HepG2 (cell line): ENCODE data around the gene TAS1R1. TPM values are rescaled to one million over a fixed set of nuclear protein-coding genes. Genes with fewer than 3 reads are reported as not detected.

Experiments used
- ATAC-seq: fragments of 200-7000 bp; cut with Tn5 transposase; 3 replicates; pipeline ENCODE4 v1.9.1; 2020; ENCODE audit warnings: mild to moderate bottlenecking, moderate library complexity
- BruUV-seq: library from RNA; stranded (reverse); fragments of 400-500 nt; replicated peaks from 2 replicates; lab custom pipeline; 2021; lab: Mats Ljungman, UMichigan
- CTCF ChIA-PET: fragments of 300-600 bp; formaldehyde crosslinking; extraction: SDS; loops from one replicate; lab custom pipeline; 2021; ENCODE audit warnings: low total read pairs, inconsistent platforms, low intra/inter-chr PET ratio; lab: Yijun Ruan, JAX
- POLR2A ChIA-PET: fragments of 350-600 bp; sonication (Branson Sonifier 250); formaldehyde crosslinking; loops from one replicate; lab custom pipeline; 2020; ENCODE audit warnings: antibody characterized with exemption, inconsistent platforms; lab: Yijun Ruan, JAX
- DNase-seq: peaks from one replicate; pipeline ENCODE4 v3.0.0-alpha.2; 2015; ENCODE audit warnings: low spot score
- FAIRE-seq: peaks from 3 replicates; lab custom pipeline; 2011; peaks lifted over from hg19 to GRCh38; lab: Jason Lieb, UNC
- H2AFZ ChIP-seq: one replicate; pipeline ENCODE4 v1.6.1; 2011; ENCODE audit warnings: low read length, inconsistent platforms
- H3K27ac ChIP-seq: fragments of 300-600 bp; 3 replicates; pipeline ENCODE4 v1.8.0; 2011; ENCODE audit warnings: mixed run types, mild to moderate bottlenecking, mixed read lengths, low read length, inconsistent platforms; ENCODE audit not compliant: insufficient read depth; ENCODE audit errors: extremely low read length
- H3K27me3 ChIP-seq, 2 experiments: fragments of 200-600 bp in 1 of 2; 2 replicates in 1 of 2; 3 replicates in 1 of 2; pipeline versions ENCODE4 v1.6.0 to v1.8.0; 2011; ENCODE audit warnings: low read length in 2 of 2, mild to moderate bottlenecking in 2 of 2, moderate library complexity in 2 of 2, inconsistent platforms in 1 of 2; ENCODE audit not compliant: insufficient read depth in 2 of 2, control insufficient read depth in 1 of 2
- H3K36me3 ChIP-seq, 2 experiments: fragments of 200-600 bp in 1 of 2; replicated peaks in 1 of 2; 2 replicates in 1 of 2; 3 replicates in 1 of 2; pipeline versions ENCODE4 v1.5.1 to v1.8.0; 2011; ENCODE audit warnings: low read length in 2 of 2, inconsistent platforms in 1 of 2; ENCODE audit not compliant: insufficient read depth in 2 of 2, control insufficient read depth in 1 of 2
- H3K4me1 ChIP-seq: 2 replicates; pipeline ENCODE4 v1.5.1; 2012; ENCODE audit warnings: low read length, inconsistent platforms; ENCODE audit not compliant: insufficient read depth
- H3K4me2 ChIP-seq: 2 replicates; pipeline ENCODE4 v1.6.0; 2011; ENCODE audit warnings: low read depth, low read length, inconsistent platforms
- H3K4me3 ChIP-seq, 3 experiments: fragments of 200-600 bp in 1 of 3; sonication (generic), shearing (Covaris generic) in 1 of 3; replicated peaks in 1 of 3; 2 replicates each; pipeline ENCODE4 v1.5.1; 2011 to 2016; ENCODE audit warnings: low read length in 3 of 3, inconsistent platforms in 2 of 3, low read depth in 2 of 3, mild to moderate bottlenecking in 2 of 3, control low read depth in 1 of 3, mixed read lengths in 1 of 3; ENCODE audit not compliant: insufficient read depth in 1 of 3
- H3K79me2 ChIP-seq: one replicate; pipeline ENCODE4 v1.6.1; 2011; ENCODE audit warnings: low read length, inconsistent platforms; ENCODE audit not compliant: insufficient read depth
- H3K9ac ChIP-seq: 2 replicates; pipeline ENCODE4 v1.6.0; 2011; ENCODE audit warnings: mild to moderate bottlenecking, low read depth, low read length, inconsistent platforms; ENCODE audit not compliant: insufficient read depth
- H3K9me3 ChIP-seq: 2 replicates; pipeline ENCODE4 v1.5.1; 2012; ENCODE audit warnings: mild to moderate bottlenecking, low read length
- H4K20me1 ChIP-seq: 2 replicates; pipeline ENCODE4 v1.6.0; 2011; ENCODE audit warnings: inconsistent platforms, mild to moderate bottlenecking, low read length, moderate library complexity; ENCODE audit not compliant: insufficient read depth
- TCF7L2 ChIP-seq: IDR thresholded peaks from 2 replicates; pipeline ENCODE4 v1.6.1; 2011; ENCODE audit warnings: mild to moderate bottlenecking, low read depth, low read length, moderate library complexity
- WGBS: methylation state at CpG from one replicate; pipeline ENCODE4 v1.1.6; 2017; ENCODE audit warnings: low lambda C conversion rate; 5-methylcytosine and 5-hydroxymethylcytosine counted together
- in situ Hi-C: cut with HindIII; loops from 2 replicates; pipeline ENCODE4 v1.10.0; 2017; ENCODE audit warnings: low pct_unique_long_range_greater_than_20kb; ENCODE audit not compliant: extremely low pct_ligation_motif_present
- intact Hi-C: fragments of 100-400 bp; cut with micrococcal nuclease; formaldehyde crosslinking; loops from one replicate; pipeline ENCODE4 v1.10.0; 2022; ENCODE audit not compliant: unreplicated experiment
- polyA plus RNA-seq, 8 experiments: library from polyadenylated mRNA; depleted of rRNA in 3 of 8; stranded (reverse) in 7 of 8; unstranded in 1 of 8; fragments of >200 nt; fragmentation: Illumina TruSeq in 4 of 8; extraction: Trizol in 4 of 8; gene quantifications; 2 replicates each; pipeline versions ENCODE4 v1.2.1 to v1.2.3, GENCODE V29; 2011 to 2016; ENCODE audit warnings: low read depth in 4 of 8, missing spikeins in 1 of 8, mixed read lengths in 1 of 8; ENCODE audit not compliant: insufficient read depth in 1 of 8
- total RNA-seq, 5 experiments: library from RNA; depleted of rRNA; stranded (reverse); fragments of >200 nt; fragmentation: Illumina TruSeq; extraction: Trizol; gene quantifications; 2 replicates each; pipeline ENCODE4 v1.2.3, GENCODE V29; 2016; ENCODE audit warnings: low read depth in 1 of 5
- TF ChIP-seq, protein P1 (sequence below): IDR thresholded peaks from 2 replicates; pipeline ENCODE4 v1.6.1; 2018; ENCODE audit warnings: missing genetic modification reagents
- TF ChIP-seq, protein P2 (sequence below): IDR thresholded peaks from 2 replicates; pipeline ENCODE4 v1.6.1; 2012; ENCODE audit warnings: low read length, improper control_type of control experiment
- TF ChIP-seq, protein P3 (sequence below): IDR thresholded peaks from 2 replicates; pipeline ENCODE4 v1.6.1; 2016; ENCODE audit warnings: mild to moderate bottlenecking

Gene TAS1R1
- total and polyA plus RNA-seq, 2 of the 13 experiments (the other 11 are each of a cell fraction or from before 2014, with no cell fraction given) = 1.4 to 1.6 TPM

DNA sequence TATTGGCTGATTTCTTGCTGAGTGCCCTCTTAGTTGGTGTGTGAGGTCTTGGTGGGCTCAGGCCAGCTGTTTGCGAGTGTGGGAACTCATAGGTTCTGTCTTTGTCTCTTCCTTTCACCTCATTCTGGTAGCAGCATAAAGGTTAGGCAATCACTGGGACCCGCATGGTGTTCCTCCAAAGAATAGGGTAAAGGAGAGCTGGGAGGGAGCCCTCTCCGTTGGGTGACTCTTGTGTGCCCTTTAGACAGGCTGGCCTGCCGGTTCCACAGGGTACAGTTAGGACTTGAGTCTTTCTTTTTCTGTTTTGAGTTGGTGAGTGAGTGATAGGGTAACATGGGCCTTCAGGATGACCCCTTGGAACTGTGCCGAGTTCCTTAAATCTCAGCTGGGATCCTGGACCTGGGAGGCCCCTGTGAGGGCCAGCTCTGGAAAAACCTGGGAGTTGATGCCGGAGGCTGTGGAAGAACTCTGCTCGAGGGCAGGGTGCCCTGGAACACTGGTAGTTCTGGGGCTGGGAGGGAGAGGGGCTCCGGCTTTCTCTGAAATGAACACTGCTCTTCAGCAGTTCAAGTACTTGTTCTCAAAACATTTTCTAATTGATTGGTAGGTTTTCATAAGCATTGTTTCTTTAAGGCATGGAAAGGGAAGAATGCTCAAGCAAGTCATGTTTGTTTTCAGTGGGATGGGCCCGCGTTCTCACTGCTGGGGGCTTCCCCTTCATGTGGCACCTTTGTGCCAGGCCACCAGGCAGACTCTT, 67.5 kb downstream of the TAS1R1 start:
- ChIA-PET POLR2A (interaction anchor here (1.6 to 3.1 kb wide), 2 partner anchors 18 to 162 kb away, joined by 3 to 19 read pairs; partner anchors contain the start of gene KLHL21), CTCF (no interaction called here)
- no peak for FAIRE-seq
- Histone ChIP-seq H3K9ac (no peak overlapping the region), H3K27me3 (no peaks in the 10 kb centered on the region; a peak in 1 of 5 replicates), H3K4me3 (no peak overlapping the region), H3K79me2 (peaks cover 33% of the 10 kb centered on the region), H3K4me2 (no peak overlapping the region), H4K20me1 (no peaks in the 10 kb centered on the region; the same call in 1 of the 2 replicates), H3K27ac (no peak overlapping the region), H3K9me3 (no peaks in the 10 kb centered on the region), H2AFZ (no peak overlapping the region), H3K36me3 (peaks cover 20 to 65% of the 10 kb centered on the region in 2 experiments; a peak in 4 of 5 replicates)
- intact Hi-C loops = no loop called here
- WGBS = 95% methylated on average over 8 of the region's 10 CpGs
- in situ Hi-C loops = no loop called here
- TF ChIP-seq, protein P1, sequence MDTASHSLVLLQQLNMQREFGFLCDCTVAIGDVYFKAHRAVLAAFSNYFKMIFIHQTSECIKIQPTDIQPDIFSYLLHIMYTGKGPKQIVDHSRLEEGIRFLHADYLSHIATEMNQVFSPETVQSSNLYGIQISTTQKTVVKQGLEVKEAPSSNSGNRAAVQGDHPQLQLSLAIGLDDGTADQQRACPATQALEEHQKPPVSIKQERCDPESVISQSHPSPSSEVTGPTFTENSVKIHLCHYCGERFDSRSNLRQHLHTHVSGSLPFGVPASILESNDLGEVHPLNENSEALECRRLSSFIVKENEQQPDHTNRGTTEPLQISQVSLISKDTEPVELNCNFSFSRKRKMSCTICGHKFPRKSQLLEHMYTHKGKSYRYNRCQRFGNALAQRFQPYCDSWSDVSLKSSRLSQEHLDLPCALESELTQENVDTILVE (CRISPR knock-in tag) = no peak
- TF ChIP-seq, protein P2, sequence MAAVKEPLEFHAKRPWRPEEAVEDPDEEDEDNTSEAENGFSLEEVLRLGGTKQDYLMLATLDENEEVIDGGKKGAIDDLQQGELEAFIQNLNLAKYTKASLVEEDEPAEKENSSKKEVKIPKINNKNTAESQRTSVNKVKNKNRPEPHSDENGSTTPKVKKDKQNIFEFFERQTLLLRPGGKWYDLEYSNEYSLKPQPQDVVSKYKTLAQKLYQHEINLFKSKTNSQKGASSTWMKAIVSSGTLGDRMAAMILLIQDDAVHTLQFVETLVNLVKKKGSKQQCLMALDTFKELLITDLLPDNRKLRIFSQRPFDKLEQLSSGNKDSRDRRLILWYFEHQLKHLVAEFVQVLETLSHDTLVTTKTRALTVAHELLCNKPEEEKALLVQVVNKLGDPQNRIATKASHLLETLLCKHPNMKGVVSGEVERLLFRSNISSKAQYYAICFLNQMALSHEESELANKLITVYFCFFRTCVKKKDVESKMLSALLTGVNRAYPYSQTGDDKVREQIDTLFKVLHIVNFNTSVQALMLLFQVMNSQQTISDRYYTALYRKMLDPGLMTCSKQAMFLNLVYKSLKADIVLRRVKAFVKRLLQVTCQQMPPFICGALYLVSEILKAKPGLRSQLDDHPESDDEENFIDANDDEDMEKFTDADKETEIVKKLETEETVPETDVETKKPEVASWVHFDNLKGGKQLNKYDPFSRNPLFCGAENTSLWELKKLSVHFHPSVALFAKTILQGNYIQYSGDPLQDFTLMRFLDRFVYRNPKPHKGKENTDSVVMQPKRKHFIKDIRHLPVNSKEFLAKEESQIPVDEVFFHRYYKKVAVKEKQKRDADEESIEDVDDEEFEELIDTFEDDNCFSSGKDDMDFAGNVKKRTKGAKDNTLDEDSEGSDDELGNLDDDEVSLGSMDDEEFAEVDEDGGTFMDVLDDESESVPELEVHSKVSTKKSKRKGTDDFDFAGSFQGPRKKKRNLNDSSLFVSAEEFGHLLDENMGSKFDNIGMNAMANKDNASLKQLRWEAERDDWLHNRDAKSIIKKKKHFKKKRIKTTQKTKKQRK = no peak
- no peak for TF ChIP-seq TCF7L2
- TF ChIP-seq, protein P3, sequence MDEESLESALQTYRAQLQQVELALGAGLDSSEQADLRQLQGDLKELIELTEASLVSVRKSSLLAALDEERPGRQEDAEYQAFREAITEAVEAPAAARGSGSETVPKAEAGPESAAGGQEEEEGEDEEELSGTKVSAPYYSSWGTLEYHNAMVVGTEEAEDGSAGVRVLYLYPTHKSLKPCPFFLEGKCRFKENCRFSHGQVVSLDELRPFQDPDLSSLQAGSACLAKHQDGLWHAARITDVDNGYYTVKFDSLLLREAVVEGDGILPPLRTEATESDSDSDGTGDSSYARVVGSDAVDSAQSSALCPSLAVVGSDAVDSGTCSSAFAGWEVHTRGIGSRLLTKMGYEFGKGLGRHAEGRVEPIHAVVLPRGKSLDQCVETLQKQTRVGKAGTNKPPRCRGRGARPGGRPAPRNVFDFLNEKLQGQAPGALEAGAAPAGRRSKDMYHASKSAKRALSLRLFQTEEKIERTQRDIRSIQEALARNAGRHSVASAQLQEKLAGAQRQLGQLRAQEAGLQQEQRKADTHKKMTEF = no peak
- TF ChIP-seq, all 625 proteins: peak for 0
- DNase-seq (no peak), ATAC-seq (no peak)
- H3K4me1 ChIP-seq = peaks cover 31% of the 10 kb centered on the region
- BruUV-seq = TSS peak; percentile 7
